SK-N-SH treated with all-trans-retinoic acid at 6 μM for 48 hours (cell line): Measurements from ENCODE around the gene MUC5AC.

Experiments
- ATAC-seq: fragments of 200-7000 bp; cut with Tn5 transposase; 3 replicates; pipeline ENCODE4 v1.9.1; 2020; ENCODE audit warnings: mild to moderate bottlenecking, moderate library complexity
- ARNTL ChIP-seq: fragments of 450-650 bp; formaldehyde crosslinking; IDR thresholded peaks from 2 replicates; pipeline ENCODE4 v1.5.0; 2020; ENCODE audit warnings: low read depth, mild to moderate bottlenecking, moderate library complexity, borderline replicate concordance
- BACH2 ChIP-seq: fragments of 250-450 bp; sonication (Bioruptor Pico); IDR thresholded peaks from 2 replicates; pipeline ENCODE4 v1.9.0; 2021; ENCODE audit warnings: mild to moderate bottlenecking, borderline replicate concordance
- CSDC2 ChIP-seq: fragments of 250-450 bp; sonication (Bioruptor Pico); IDR thresholded peaks from 2 replicates; pipeline ENCODE4 v1.5.0; 2020; ENCODE audit warnings: mild to moderate bottlenecking, moderate library complexity
- ESRRG ChIP-seq: fragments of 250-450 bp; sonication (Bioruptor Pico); IDR thresholded peaks from 2 replicates; pipeline ENCODE4 v1.6.1; 2021; ENCODE audit warnings: mild to moderate bottlenecking
- GLIS3 ChIP-seq: fragments of 250-450 bp; sonication (Bioruptor Pico); IDR thresholded peaks from 2 replicates; pipeline ENCODE4 v1.5.0; 2020; ENCODE audit warnings: mild to moderate bottlenecking, moderate library complexity
- ISL1 ChIP-seq: fragments of 250-450 bp; sonication (Bioruptor Pico); IDR thresholded peaks from 2 replicates; pipeline ENCODE4 v2.1.2; 2022; ENCODE audit warnings: mild to moderate bottlenecking, moderate library complexity
- OSR1 ChIP-seq: fragments of 250-450 bp; sonication (Bioruptor Pico); IDR thresholded peaks from 2 replicates; pipeline ENCODE4 v1.8.0; 2022; ENCODE audit warnings: moderate library complexity, mild to moderate bottlenecking, inconsistent platforms
- POU6F1 ChIP-seq: fragments of 250-450 bp; sonication (Bioruptor Pico); IDR thresholded peaks from 2 replicates; pipeline ENCODE4 v1.8.0; 2021; ENCODE audit warnings: low read depth, mild to moderate bottlenecking, moderate library complexity, borderline replicate concordance
- PPARA ChIP-seq: fragments of 250-450 bp; sonication (Bioruptor Pico); IDR thresholded peaks from 2 replicates; pipeline ENCODE4 v1.5.0; 2020; ENCODE audit warnings: mild to moderate bottlenecking, borderline replicate concordance
- RARB ChIP-seq: fragments of 250-450 bp; sonication (Bioruptor Pico); IDR thresholded peaks from 2 replicates; pipeline ENCODE4 v1.8.0; 2021; ENCODE audit warnings: mild to moderate bottlenecking, moderate library complexity
- TCF4 ChIP-seq: fragments of 250-450 bp; sonication (Bioruptor Pico); IDR thresholded peaks from 2 replicates; pipeline ENCODE4 v1.8.0; 2021; ENCODE audit warnings: mild to moderate bottlenecking, moderate library complexity, borderline replicate concordance
- TOX ChIP-seq: fragments of 250-450 bp; sonication (Bioruptor Pico); IDR thresholded peaks from 2 replicates; pipeline ENCODE4 v1.8.0; 2021; ENCODE audit warnings: mild to moderate bottlenecking, moderate library complexity, borderline replicate concordance
- ZC3H10 ChIP-seq: fragments of 250-450 bp; sonication (Bioruptor Pico); IDR thresholded peaks from 2 replicates; pipeline ENCODE4 v1.5.1; 2021; ENCODE audit warnings: mild to moderate bottlenecking, moderate library complexity
- ZFP3 ChIP-seq: fragments of 250-450 bp; sonication (Bioruptor Pico); IDR thresholded peaks from 2 replicates; pipeline ENCODE4 v1.5.0; 2020; ENCODE audit warnings: mild to moderate bottlenecking, moderate library complexity
- ZFP30 ChIP-seq: fragments of 450-650 bp; formaldehyde crosslinking; IDR thresholded peaks from 2 replicates; pipeline ENCODE4 v1.5.0; 2022; ENCODE audit warnings: mild to moderate bottlenecking, moderate library complexity
- ZNF565 ChIP-seq: fragments of 450-650 bp; formaldehyde crosslinking; conservative IDR thresholded peaks from 2 replicates; pipeline ENCODE4 v1.5.0; 2020; ENCODE audit warnings: low read depth, mild to moderate bottlenecking, moderate library complexity
- ZNF70 ChIP-seq: fragments of 450-650 bp; formaldehyde crosslinking; IDR thresholded peaks from 2 replicates; pipeline ENCODE4 v1.5.0; 2020; ENCODE audit warnings: mild to moderate bottlenecking, moderate library complexity
- ZNF8 ChIP-seq: fragments of 450-650 bp; formaldehyde crosslinking; IDR thresholded peaks from 2 replicates; pipeline ENCODE4 v1.5.0; 2020; ENCODE audit warnings: mild to moderate bottlenecking, moderate library complexity
- TF ChIP-seq, protein P1 (sequence below): fragments of 250-450 bp; sonication (Bioruptor Pico); IDR thresholded peaks from 2 replicates; pipeline ENCODE4 v1.5.1; 2020; ENCODE audit warnings: low read depth, mild to moderate bottlenecking, moderate library complexity
- TF ChIP-seq, protein P2 (sequence below): fragments of 250-450 bp; sonication (Bioruptor Pico); IDR thresholded peaks from 2 replicates; pipeline ENCODE4 v1.8.0; 2020; ENCODE audit warnings: mild to moderate bottlenecking, moderate library complexity, borderline replicate concordance
- TF ChIP-seq, protein P3 (sequence below): fragments of 250-450 bp; sonication (Bioruptor Pico); IDR thresholded peaks from 2 replicates; pipeline ENCODE4 v1.5.1; 2021; ENCODE audit warnings: mild to moderate bottlenecking, moderate library complexity

MUC5AC gene

DNA sequence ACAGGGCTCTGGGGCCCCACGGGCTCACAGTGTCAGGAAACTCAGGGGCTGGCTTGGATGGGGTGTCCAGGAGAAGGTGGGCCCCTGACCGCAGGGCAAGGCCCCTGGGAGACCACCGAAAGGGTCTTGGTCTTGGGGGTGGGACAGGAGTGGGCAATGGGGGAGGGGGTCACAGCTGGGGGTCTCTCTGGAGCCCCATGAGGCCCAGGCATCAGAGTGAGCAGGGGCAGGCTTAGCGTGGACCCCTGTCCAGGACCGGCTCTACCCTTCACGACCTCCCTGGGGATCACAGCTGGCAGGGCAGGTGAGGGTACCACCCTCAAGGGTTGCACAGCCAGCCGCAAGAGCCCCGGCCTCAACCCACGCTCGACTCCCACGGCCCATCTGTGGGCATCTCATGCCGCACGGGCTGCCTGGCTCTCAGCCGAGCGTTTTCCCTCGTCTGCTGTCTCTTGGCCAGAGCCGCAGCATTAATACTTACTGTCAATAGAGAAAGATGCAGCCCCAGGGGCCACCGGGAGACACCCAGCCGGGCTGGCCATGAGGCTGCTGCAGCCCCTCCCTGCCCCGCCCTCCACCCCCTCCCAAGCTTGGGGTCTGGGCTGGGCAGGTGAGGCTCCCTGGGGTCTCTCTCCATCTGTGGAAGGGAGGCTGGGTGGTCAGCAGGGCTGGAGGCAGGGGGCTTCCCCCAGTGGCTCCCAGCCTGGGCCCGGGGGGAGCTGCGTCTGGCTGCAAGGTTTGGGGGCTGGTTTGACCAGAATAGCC lies 65.8 kb downstream of the MUC5AC start:
- TF ChIP-seq TOX (no peak), OSR1 (CRISPR knock-in tag) (no peak), ZC3H10 (no peak), GLIS3 (CRISPR knock-in tag) (no peak), ZNF565 (no peak), ZNF8 (CRISPR knock-in tag) (no peak), ARNTL (CRISPR knock-in tag) (no peak), ISL1 (no peak), RARB (CRISPR knock-in tag) (no peak)
- TF ChIP-seq, protein P1, sequence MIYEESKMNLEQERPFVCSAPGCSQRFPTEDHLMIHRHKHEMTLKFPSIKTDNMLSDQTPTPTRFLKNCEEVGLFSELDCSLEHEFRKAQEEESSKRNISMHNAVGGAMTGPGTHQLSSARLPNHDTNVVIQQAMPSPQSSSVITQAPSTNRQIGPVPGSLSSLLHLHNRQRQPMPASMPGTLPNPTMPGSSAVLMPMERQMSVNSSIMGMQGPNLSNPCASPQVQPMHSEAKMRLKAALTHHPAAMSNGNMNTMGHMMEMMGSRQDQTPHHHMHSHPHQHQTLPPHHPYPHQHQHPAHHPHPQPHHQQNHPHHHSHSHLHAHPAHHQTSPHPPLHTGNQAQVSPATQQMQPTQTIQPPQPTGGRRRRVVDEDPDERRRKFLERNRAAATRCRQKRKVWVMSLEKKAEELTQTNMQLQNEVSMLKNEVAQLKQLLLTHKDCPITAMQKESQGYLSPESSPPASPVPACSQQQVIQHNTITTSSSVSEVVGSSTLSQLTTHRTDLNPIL: no peak
- TF ChIP-seq, protein P2, sequence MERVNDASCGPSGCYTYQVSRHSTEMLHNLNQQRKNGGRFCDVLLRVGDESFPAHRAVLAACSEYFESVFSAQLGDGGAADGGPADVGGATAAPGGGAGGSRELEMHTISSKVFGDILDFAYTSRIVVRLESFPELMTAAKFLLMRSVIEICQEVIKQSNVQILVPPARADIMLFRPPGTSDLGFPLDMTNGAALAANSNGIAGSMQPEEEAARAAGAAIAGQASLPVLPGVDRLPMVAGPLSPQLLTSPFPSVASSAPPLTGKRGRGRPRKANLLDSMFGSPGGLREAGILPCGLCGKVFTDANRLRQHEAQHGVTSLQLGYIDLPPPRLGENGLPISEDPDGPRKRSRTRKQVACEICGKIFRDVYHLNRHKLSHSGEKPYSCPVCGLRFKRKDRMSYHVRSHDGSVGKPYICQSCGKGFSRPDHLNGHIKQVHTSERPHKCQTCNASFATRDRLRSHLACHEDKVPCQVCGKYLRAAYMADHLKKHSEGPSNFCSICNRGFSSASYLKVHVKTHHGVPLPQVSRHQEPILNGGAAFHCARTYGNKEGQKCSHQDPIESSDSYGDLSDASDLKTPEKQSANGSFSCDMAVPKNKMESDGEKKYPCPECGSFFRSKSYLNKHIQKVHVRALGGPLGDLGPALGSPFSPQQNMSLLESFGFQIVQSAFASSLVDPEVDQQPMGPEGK (CRISPR knock-in tag): no peak
- ATAC-seq: no peak

GRCh38 chr11:1224111-1224490 lies 66.3 kb downstream of the MUC5AC start:
- no peak for ATAC-seq
- TF ChIP-seq, protein P2 (CRISPR knock-in tag): no peak
- TF ChIP-seq CSDC2 (no peak), POU6F1 (CRISPR knock-in tag) (no peak), ZFP30 (CRISPR knock-in tag) (no peak), TCF4 (CRISPR knock-in tag) (no peak), RARB (CRISPR knock-in tag) (no peak), ZNF70 (CRISPR knock-in tag) (no peak), ZC3H10 (no peak), BACH2 (CRISPR knock-in tag) (no peak), TOX (no peak), PPARA (CRISPR knock-in tag) (no peak), ISL1 (no peak), ZNF565 (no peak), ZFP3 (CRISPR knock-in tag) (no peak), ESRRG (CRISPR knock-in tag) (no peak)
- TF ChIP-seq, protein P1: no peak

DNA sequence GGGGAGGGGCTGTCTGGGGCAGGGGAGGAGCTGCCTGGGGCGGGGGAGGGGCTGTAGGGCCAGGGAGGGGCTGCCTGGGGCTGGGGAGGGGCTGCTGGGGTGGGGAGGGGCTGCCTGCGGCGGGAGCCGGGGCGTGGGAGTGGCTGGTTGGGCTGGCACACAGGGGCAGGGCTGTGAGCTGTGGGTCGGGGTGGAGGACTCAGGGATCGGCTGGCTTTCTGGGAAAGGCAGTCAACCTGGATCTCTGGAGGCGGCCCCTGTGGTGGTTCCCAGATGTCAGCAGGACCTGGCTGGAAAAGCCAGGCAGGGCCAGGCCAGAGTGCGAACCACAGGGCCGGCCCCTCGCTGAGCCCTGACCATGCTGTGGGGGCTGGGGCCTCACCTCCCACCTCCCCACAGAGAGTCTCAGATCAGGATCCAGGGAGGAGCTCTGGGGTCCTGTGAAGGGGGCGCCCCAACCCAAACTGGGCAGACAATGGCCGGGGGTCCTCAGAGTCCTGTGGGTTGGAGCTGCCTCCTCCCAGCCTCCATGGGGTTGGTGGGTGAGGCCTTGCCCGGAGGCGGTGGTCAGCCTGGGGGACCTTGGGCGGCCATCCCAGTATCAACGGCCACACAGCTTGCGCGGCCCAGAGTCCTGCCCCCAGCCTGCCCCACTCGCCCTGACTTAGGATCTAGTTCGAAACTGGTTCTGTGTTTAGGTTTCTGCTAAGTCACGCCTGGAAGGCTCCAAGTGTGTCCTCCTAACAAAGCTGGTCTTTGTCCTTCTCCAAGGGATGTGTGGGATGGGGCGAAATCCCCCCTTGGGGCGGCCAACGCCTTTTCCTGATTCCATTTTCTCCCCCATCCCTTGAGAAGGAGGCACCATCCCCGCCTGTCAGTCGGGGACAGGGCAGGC lies 67.0 kb downstream of the MUC5AC start:
- ATAC-seq: no peak
- TF ChIP-seq, protein P3, sequence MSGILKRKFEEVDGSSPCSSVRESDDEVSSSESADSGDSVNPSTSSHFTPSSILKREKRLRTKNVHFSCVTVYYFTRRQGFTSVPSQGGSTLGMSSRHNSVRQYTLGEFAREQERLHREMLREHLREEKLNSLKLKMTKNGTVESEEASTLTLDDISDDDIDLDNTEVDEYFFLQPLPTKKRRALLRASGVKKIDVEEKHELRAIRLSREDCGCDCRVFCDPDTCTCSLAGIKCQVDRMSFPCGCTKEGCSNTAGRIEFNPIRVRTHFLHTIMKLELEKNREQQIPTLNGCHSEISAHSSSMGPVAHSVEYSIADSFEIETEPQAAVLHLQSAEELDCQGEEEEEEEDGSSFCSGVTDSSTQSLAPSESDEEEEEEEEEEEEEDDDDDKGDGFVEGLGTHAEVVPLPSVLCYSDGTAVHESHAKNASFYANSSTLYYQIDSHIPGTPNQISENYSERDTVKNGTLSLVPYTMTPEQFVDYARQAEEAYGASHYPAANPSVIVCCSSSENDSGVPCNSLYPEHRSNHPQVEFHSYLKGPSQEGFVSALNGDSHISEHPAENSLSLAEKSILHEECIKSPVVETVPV (CRISPR knock-in tag): no peak
- TF ChIP-seq, protein P2 (CRISPR knock-in tag): no peak
- TF ChIP-seq GLIS3 (CRISPR knock-in tag): no peak
- no peak for TF ChIP-seq TCF4 (CRISPR knock-in tag)
- TF ChIP-seq ZC3H10: no peak
- TF ChIP-seq ISL1: no peak
